ENCODE data around the gene CAV2. TPM values are rescaled to one million over a fixed set of nuclear protein-coding genes. Genes with fewer than 3 reads are reported as not detected.

Gene CAV2
- total RNA-seq, 4 donors from 2014 or later: 125 to 148 (median 129) TPM

DNA sequence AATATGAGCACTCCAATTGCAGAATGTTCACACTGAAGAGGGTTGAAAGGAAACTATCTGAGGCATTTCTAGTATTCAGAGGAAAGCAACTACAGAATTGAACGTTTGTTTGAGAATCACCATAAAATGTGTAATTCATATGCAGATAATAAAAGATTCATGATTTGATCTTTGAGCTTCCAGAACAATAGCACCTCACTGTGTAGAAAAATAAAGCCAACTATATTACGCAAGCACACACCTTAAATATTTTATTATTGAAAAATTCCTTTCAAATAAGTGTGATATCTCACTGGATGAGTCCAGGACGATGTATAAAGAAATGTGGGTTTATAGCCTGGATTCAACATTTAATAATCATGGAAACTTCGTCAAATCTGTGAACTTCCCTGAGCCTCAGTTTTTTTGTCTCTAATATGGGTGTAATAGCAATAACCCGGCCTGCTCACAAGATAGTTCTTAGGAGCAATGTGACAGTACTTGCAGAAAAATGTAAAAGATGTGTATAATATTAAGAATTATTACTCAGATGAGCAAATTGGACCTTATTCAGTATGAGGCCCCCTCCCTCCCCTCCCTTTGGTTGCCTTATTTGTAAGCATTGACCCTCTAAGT is 11.5 kb upstream of the CAV2 start:
- TF ChIP-seq POLR2AphosphoS5 (IDR thresholded peaks at IDR 0.05) (no peak), EP300 (IDR thresholded peaks at IDR 0.05) (no peak), POLR2A (IDR thresholded peaks at IDR 0.05; ENCODE audit: low read depth) (no peak)
- TF ChIP-seq, protein P1, sequence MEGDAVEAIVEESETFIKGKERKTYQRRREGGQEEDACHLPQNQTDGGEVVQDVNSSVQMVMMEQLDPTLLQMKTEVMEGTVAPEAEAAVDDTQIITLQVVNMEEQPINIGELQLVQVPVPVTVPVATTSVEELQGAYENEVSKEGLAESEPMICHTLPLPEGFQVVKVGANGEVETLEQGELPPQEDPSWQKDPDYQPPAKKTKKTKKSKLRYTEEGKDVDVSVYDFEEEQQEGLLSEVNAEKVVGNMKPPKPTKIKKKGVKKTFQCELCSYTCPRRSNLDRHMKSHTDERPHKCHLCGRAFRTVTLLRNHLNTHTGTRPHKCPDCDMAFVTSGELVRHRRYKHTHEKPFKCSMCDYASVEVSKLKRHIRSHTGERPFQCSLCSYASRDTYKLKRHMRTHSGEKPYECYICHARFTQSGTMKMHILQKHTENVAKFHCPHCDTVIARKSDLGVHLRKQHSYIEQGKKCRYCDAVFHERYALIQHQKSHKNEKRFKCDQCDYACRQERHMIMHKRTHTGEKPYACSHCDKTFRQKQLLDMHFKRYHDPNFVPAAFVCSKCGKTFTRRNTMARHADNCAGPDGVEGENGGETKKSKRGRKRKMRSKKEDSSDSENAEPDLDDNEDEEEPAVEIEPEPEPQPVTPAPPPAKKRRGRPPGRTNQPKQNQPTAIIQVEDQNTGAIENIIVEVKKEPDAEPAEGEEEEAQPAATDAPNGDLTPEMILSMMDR (IDR thresholded peaks at IDR 0.05): no peak
- Histone ChIP-seq H3K27ac (replicated peaks in 1 of 4) (no peak overlapping the region), H3K9me3 (no peaks in the 10 kb centered on the region), H3K27me3 (no peaks in the 10 kb centered on the region), H3K4me1 (peaks cover 3 to 20% (median 15%) of the 10 kb centered on the region in 4 donors), H3K4me3 (no peak overlapping the region), H3K36me3 (no peaks in the 10 kb centered on the region)
- intact Hi-C loops (cut with DNase I): no loop called here
- DNase-seq (ENCODE audit: extremely low spot score): no peak
- WGBS: 86% methylated on average over 5 of the region's 5 CpGs

DNA sequence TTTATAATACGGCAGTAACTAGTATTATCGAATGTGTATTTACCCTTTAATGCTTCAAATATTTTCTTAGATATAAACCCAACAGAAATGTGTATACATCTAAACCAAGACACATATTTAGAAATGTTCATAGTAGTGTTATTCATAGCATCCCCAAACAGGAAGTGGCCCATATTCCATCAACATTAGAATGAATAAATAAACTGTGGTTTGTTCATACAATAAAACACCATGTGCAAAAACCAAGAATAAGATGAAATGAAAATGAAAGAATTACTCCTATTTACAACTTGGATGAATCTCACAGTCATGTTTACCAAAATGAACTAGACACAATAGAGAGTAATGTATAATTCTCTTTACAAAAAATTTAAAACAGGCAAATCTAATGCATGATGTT is 9.2 kb upstream of the CAV2 start:
- Histone ChIP-seq H3K9me3 (no peaks in the 10 kb centered on the region), H3K27me3 (no peaks in the 10 kb centered on the region), H3K36me3 (no peaks in the 10 kb centered on the region), H3K4me3 (no peak overlapping the region), H3K27ac (replicated peaks in 1 of 4) (no peak overlapping the region), H3K4me1 (peaks cover 9 to 33% (median 24%) of the 10 kb centered on the region in 4 donors)
- 79% methylated on average over 2 of the region's 2 CpGs for WGBS
- TF ChIP-seq, protein P1 (IDR thresholded peaks at IDR 0.05): no peak
- TF ChIP-seq EP300 (IDR thresholded peaks at IDR 0.05): no peak
- no peak for TF ChIP-seq POLR2AphosphoS5 (IDR thresholded peaks at IDR 0.05)
- no peak for TF ChIP-seq POLR2A (IDR thresholded peaks at IDR 0.05; ENCODE audit: low read depth)
- DNase-seq (ENCODE audit: extremely low spot score): no peak
- intact Hi-C loops (cut with DNase I): no loop called here

DNA sequence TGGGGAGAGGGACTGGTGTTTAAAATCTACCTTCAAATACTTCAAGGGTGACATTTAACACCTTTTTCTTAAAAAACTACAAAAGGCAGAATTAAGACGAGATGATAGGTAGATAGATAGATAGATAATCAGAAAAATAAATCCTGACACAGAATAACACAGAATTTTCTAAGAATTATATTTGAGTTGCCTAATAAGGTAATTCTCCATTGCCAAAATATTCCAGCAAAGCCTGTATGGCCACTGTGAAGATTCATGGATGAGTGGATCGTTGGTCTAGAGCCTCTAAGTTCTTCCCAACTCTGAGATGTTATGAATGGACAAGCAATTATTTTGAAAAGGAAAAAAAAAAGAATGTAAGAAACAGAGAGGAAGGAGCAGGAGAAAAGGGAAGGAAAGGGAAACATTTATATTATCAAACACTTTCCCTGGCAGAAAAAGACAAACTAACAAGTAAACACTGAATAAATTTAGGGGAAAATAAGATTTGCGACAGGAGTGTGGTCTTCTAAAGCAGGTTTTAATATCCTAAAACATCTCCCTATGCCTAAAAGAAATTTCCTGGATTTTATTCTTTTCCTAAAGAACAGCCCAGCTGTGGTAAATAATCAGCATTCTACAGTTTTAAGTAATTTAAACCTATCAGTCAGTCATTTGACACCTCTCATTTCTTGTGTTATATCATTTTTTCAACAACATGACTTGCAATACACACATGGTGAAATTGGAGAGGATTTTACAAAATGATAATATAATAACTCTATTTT is 7.5 kb upstream of the CAV2 start:
- 59% methylated on average over 3 of the region's 3 CpGs for WGBS

DNA sequence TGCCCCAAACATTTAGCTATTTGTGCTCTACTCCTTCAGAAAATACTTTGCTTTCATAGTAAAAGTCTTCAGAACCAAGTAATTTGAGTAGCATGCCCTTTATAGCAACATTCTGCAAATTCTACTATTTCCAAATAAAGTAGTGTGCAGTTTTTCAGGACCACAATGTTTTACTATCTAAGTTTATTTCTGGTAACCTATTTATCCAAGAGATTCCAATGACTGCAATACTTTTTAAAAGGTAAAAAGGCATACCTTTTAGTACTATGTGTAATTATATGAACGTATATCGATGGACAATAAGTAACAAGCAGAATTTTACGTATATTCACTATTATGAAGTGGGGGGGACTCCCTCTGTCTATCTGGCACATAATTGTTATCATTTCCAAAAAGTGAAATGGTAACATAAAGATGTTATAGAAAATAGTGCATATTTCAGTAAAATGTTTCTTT is 6.9 kb upstream of the CAV2 start:
- TF ChIP-seq POLR2A (IDR thresholded peaks at IDR 0.05; ENCODE audit: low read depth): no peak
- TF ChIP-seq, protein P1 (IDR thresholded peaks at IDR 0.05): no peak
- TF ChIP-seq POLR2AphosphoS5 (IDR thresholded peaks at IDR 0.05): no peak
- no peak for TF ChIP-seq EP300 (IDR thresholded peaks at IDR 0.05)
- H3K36me3 ChIP-seq: no peaks in the 10 kb centered on the region
- no peaks in the 10 kb centered on the region for H3K27me3 ChIP-seq
- H3K4me1 ChIP-seq: peaks cover 9 to 40% (median 29%) of the 10 kb centered on the region in 4 donors
- no peak overlapping the region for H3K4me3 ChIP-seq
- no peaks in the 10 kb centered on the region for H3K9me3 ChIP-seq
- 79% methylated on average over 3 of the region's 3 CpGs for WGBS
- H3K27ac ChIP-seq (replicated peaks in 1 of 4): peak overlapping the region in 2 of 4 donors; percentile 16 to 38
- DNase-seq (ENCODE audit: extremely low spot score): no peak
- intact Hi-C loops (cut with DNase I): no loop called here

More for the DNA sequence above, 7.5 kb upstream of the CAV2 start:
- Histone ChIP-seq H3K4me1 (peaks cover 9 to 40% (median 29%) of the 10 kb centered on the region in 4 donors), H3K36me3 (no peaks in the 10 kb centered on the region), H3K27me3 (no peaks in the 10 kb centered on the region), H3K4me3 (no peak overlapping the region), H3K9me3 (no peaks in the 10 kb centered on the region), H3K27ac (replicated peaks in 1 of 4) (peak overlapping the region in 2 of 4 donors; percentile 8 to 38)
- no peak for DNase-seq (ENCODE audit: extremely low spot score)
- intact Hi-C loops (cut with DNase I): no loop called here
- no peak for TF ChIP-seq POLR2AphosphoS5 (IDR thresholded peaks at IDR 0.05)

DNA sequence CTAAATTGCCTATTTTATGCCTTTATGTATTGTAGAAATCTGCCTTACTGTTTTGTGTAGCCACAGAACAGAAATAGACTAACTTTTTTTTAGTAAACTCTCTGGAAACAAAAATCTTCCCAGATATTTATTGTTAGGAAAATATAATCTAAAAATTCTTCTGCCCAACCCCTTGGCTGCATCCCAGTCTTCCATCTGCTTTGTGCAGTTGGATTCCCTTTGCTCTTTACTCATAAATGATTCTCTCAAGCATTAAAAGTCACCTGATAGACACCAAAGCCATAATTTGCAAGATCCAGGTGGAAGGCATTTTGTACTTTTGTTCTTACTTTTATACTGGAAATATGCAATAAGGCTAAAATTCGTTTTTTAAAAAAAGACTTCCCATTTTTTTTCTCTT is 6.1 kb upstream of the CAV2 start:
- no peak overlapping the region for H3K4me3 ChIP-seq
- WGBS: 56% methylated on average over 1 of the region's 1 CpG
- H3K27me3 ChIP-seq: no peaks in the 10 kb centered on the region
- TF ChIP-seq, protein P1 (IDR thresholded peaks at IDR 0.05): no peak
- TF ChIP-seq POLR2A (IDR thresholded peaks at IDR 0.05; ENCODE audit: low read depth) (no peak), POLR2AphosphoS5 (IDR thresholded peaks at IDR 0.05) (no peak), EP300 (IDR thresholded peaks at IDR 0.05) (no peak)
- H3K4me1 ChIP-seq: peaks cover 12 to 45% (median 33%) of the 10 kb centered on the region in 4 donors
- no peak for DNase-seq (ENCODE audit: extremely low spot score)
- no peaks in the 10 kb centered on the region for H3K36me3 ChIP-seq
- no peaks in the 10 kb centered on the region for H3K9me3 ChIP-seq
- intact Hi-C loops (cut with DNase I): no loop called here
- H3K27ac ChIP-seq (replicated peaks in 1 of 4): peak overlapping the region in 2 of 4 donors; percentile 16 to 38

All from esophagus muscularis mucosa (tissue), 4 donors.